Vagina (tissue), 2 donors: ENCODE measurements around the gene ADGRV1. TPM values are rescaled to one million over a fixed set of nuclear protein-coding genes. Genes with fewer than 3 reads are reported as not detected.

ENCODE experiments used
- DNase-seq, 2 donors: peaks; one replicate each; pipeline ENCODE4 v3.0.0-alpha.2; 2017; ENCODE audit errors: extremely low spot score in 2 of 2
- H3K27ac ChIP-seq: fragments of 200-600 bp; sonication (generic); one replicate; pipeline ENCODE4 v1.5.1; 2019
- H3K27me3 ChIP-seq: fragments of 200-600 bp; sonication (generic); one replicate; pipeline ENCODE4 v1.5.1; 2019
- H3K36me3 ChIP-seq, 2 donors: fragments of 200-600 bp; sonication (generic); one replicate each; pipeline ENCODE4 v1.5.1; 2017 to 2019
- H3K4me1 ChIP-seq: fragments of 200-600 bp; sonication (generic); one replicate; pipeline ENCODE4 v1.5.1; 2019
- H3K4me3 ChIP-seq, 2 donors: fragments of 200-600 bp; sonication (generic); 1 replicate in 1 of 2; 2 replicates in 1 of 2; pipeline ENCODE4 v1.5.1; 2016 to 2019
- H3K9me3 ChIP-seq: fragments of 200-600 bp; sonication (generic); one replicate; pipeline ENCODE4 v1.5.1; 2019
- POLR2A ChIP-seq, 2 donors: fragments of 450-650 bp; IDR thresholded peaks; one replicate each; pipeline ENCODE4 v1.6.1; 2017; ENCODE audit warnings: antibody characterized with exemption in 2 of 2, mild to moderate bottlenecking in 2 of 2, moderate library complexity in 2 of 2
- POLR2AphosphoS5 ChIP-seq, 2 donors: sonication (generic); formaldehyde crosslinking; IDR thresholded peaks; one replicate each; pipeline ENCODE4 v1.9.0; 2017; ENCODE audit warnings: antibody characterized with exemption in 2 of 2, mild to moderate bottlenecking in 2 of 2, low read depth in 1 of 2; ENCODE audit not compliant: insufficient read depth in 1 of 2
- intact Hi-C: fragments of 100-400 bp; cut with DNase I; formaldehyde crosslinking; loops from one replicate; pipeline ENCODE4 v1.15.1; 2023
- total RNA-seq: library from RNA; depleted of rRNA; stranded (reverse); fragments of >200 nt; gene quantifications from one replicate; pipeline ENCODE4 v1.2.3, GENCODE V29; 2016
- TF ChIP-seq, protein P1 (sequence below), 3 experiments: fragments of 450-650 bp in 2 of 3; fragments of 200-600 bp in 1 of 3; sonication (generic) in 1 of 3; IDR thresholded peaks; one replicate each; pipeline ENCODE4 v1.5.1; 2017 to 2019; ENCODE audit warnings: antibody characterized with exemption in 3 of 3, mild to moderate bottlenecking in 2 of 3, moderate library complexity in 2 of 3

The ADGRV1 gene
- total RNA-seq, 1 donor from 2014 or later, result 10.6 TPM

DNA sequence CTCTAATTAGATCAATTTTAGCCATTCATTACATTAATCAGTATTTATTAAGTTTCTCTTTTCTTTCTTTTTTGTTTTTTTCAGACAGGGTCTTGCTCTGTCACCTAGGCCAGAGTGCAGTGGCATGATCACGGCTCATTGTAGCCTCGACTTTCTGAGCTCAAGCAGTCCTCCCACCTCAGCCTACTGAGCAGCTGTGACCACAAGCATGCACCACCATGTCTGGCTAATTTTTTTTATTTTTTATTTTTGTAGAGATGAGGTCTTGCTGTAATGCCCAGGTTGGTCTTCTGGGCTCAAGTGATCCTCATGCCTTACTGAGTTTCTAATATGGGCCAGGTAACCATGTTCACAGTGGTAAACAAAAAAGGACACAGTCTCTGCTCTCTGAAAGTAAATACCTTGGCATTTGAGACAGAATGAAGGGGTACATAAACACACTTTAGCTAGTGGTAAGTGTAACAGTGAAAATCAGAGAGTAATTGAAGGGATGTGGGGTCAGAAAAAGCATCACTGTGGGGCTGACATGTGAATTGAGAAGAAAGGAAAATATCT is 336.3 kb downstream of the ADGRV1 start:
- no peak for DNase-seq
- TF ChIP-seq POLR2AphosphoS5 (IDR thresholded peaks at IDR 0.05; ENCODE audit: insufficient read depth in 1 of 2, low read depth in 1 of 2) (no peak), POLR2A (IDR thresholded peaks at IDR 0.05) (no peak)
- TF ChIP-seq, protein P1, sequence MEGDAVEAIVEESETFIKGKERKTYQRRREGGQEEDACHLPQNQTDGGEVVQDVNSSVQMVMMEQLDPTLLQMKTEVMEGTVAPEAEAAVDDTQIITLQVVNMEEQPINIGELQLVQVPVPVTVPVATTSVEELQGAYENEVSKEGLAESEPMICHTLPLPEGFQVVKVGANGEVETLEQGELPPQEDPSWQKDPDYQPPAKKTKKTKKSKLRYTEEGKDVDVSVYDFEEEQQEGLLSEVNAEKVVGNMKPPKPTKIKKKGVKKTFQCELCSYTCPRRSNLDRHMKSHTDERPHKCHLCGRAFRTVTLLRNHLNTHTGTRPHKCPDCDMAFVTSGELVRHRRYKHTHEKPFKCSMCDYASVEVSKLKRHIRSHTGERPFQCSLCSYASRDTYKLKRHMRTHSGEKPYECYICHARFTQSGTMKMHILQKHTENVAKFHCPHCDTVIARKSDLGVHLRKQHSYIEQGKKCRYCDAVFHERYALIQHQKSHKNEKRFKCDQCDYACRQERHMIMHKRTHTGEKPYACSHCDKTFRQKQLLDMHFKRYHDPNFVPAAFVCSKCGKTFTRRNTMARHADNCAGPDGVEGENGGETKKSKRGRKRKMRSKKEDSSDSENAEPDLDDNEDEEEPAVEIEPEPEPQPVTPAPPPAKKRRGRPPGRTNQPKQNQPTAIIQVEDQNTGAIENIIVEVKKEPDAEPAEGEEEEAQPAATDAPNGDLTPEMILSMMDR (IDR thresholded peaks at IDR 0.05), result no peak
- intact Hi-C loops, result no loop called here

DNA sequence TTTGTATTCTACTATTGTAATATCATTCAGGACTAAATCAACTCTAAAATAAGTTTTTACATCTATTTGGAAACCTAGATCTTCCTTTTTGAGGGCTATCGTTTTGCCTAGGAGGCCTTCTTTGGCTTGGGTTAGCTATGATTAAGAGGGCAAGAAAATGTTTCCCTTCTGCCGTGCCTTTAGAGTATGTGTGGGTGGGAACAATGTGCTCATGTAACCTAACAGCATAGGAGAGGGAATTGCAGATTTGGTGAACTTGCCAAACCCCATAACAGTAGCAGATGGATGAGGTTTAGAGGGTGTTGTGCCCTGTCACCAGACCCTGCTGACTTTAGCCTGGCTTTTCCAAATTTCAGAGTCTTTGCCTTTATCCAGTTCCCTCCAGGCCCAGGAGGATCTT is 339.0 kb downstream of the ADGRV1 start:
- intact Hi-C loops, result no loop called here
- H3K9me3 ChIP-seq, result no peaks in the 10 kb centered on the region
- H3K27ac ChIP-seq, result no peak overlapping the region
- DNase-seq, result no peak
- no peak overlapping the region for H3K4me3 ChIP-seq
- no peak for TF ChIP-seq POLR2A (IDR thresholded peaks at IDR 0.05)
- TF ChIP-seq POLR2AphosphoS5 (IDR thresholded peaks at IDR 0.05; ENCODE audit: insufficient read depth in 1 of 2, low read depth in 1 of 2), result no peak
- TF ChIP-seq, protein P1 (IDR thresholded peaks at IDR 0.05), result no peak
- H3K4me1 ChIP-seq, result peaks cover 15% of the 10 kb centered on the region
- no peaks in the 10 kb centered on the region for H3K36me3 ChIP-seq
- H3K27me3 ChIP-seq, result no peaks in the 10 kb centered on the region

More for the DNA sequence above, 336.3 kb downstream of the ADGRV1 start:
- Histone ChIP-seq H3K9me3 (no peaks in the 10 kb centered on the region), H3K4me1 (peaks cover 15% of the 10 kb centered on the region), H3K4me3 (no peak overlapping the region), H3K27ac (no peak overlapping the region), H3K27me3 (no peaks in the 10 kb centered on the region), H3K36me3 (no peaks in the 10 kb centered on the region)

DNA sequence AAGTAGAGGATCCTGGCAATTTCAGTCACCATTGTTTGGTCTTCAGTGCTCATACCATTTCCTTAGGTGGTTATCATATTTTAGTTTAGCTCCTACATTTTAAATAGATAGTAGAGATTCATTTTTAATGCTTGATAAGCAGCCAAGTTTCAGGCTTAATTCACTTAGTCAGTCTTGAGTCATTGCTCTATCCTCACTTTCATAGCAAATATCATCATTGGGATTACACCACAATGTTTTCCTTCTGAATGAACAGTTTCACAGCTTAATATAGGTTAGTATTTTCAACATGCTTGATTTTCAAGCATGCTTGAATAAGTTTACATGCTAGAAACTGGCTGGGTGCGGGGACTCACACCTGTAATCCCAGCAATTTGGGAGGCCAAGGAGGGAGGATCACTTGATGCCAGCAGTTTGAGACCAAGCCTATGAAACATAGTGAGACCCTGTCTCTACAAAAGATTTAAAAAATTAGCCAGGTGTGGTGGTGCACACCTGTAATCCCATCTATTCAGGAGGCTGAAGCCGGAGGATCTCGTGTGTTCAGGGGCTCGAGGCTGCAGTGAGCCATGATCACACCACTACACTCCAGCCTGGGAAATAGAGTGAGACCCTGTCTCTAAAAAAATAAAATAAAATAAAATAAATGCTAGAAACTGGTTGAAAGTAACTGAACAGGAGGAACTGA is 339.9 kb downstream of the ADGRV1 start:
- Histone ChIP-seq H3K9me3 (no peaks in the 10 kb centered on the region), H3K36me3 (no peaks in the 10 kb centered on the region), H3K27me3 (no peaks in the 10 kb centered on the region), H3K4me3 (no peak overlapping the region), H3K4me1 (peaks cover 10% of the 10 kb centered on the region), H3K27ac (no peak overlapping the region)
- intact Hi-C loops, result no loop called here
- no peak for DNase-seq
- TF ChIP-seq POLR2A (IDR thresholded peaks at IDR 0.05) (no peak), POLR2AphosphoS5 (IDR thresholded peaks at IDR 0.05; ENCODE audit: insufficient read depth in 1 of 2, low read depth in 1 of 2) (no peak)
- TF ChIP-seq, protein P1 (IDR thresholded peaks at IDR 0.05), result no peak

DNA sequence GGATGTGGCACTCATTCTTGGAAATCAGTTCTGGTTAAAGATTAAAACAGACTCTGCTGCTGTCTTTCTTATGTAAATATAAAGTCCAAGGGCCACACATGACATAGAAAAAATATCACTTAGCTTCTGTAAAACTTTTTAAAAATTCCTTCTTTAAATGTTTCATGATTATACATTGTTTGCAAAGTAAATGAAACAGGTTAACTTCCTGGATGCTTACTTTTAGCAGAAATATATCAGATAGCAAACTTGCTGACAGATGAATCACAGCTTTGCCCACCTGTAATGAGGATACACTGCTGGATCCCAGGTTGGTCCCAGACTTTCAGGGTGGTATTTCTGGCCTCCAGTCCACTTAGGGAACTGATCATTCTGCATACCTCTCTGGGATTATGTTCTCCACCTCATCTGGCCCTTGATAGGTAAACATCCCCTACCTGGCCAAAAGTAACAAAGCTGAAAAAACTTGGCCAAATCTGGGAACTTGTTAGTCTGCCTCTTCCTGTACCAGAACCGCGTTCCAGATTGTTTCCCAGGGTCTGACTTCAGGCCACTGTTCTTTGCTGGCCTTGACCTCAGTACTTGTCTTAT is 340.5 kb downstream of the ADGRV1 start:
- DNase-seq, result no peak
- Histone ChIP-seq H3K36me3 (no peaks in the 10 kb centered on the region), H3K4me3 (no peak overlapping the region), H3K27me3 (no peaks in the 10 kb centered on the region), H3K4me1 (peaks cover 3% of the 10 kb centered on the region), H3K27ac (no peak overlapping the region), H3K9me3 (no peaks in the 10 kb centered on the region)
- intact Hi-C loops, result no loop called here
- TF ChIP-seq, protein P1 (IDR thresholded peaks at IDR 0.05), result no peak
- TF ChIP-seq POLR2AphosphoS5 (IDR thresholded peaks at IDR 0.05; ENCODE audit: insufficient read depth in 1 of 2, low read depth in 1 of 2) (no peak), POLR2A (IDR thresholded peaks at IDR 0.05) (no peak)

DNA sequence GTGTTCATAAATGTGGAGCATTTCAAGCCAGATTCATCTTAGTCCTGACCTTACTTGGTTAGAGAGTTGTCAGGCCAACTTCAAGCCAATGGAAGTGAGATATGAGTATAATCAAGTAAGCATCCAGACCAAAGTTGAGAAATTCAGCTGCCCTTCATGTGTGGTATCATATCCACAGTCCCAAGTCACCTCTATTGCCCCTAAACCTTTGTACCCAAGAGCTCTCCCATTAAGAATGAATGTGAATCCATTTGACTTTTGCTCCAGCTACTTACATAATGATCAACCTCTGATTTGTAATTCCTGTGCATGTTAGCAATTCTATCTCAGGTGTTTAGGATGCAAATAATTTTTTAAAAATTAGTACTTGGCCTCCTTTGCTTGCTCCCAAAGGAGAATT is 342.7 kb downstream of the ADGRV1 start:
- DNase-seq, result no peak
- no peak overlapping the region for H3K4me3 ChIP-seq

More for the DNA sequence above, 342.7 kb downstream of the ADGRV1 start:
- H3K27ac ChIP-seq, result no peak overlapping the region
- H3K27me3 ChIP-seq, result no peaks in the 10 kb centered on the region
- no peaks in the 10 kb centered on the region for H3K9me3 ChIP-seq
- H3K36me3 ChIP-seq, result no peaks in the 10 kb centered on the region
- intact Hi-C loops, result no loop called here
- H3K4me1 ChIP-seq, result no peaks in the 10 kb centered on the region
- TF ChIP-seq POLR2AphosphoS5 (IDR thresholded peaks at IDR 0.05; ENCODE audit: insufficient read depth in 1 of 2, low read depth in 1 of 2) (no peak), POLR2A (IDR thresholded peaks at IDR 0.05) (no peak)
- TF ChIP-seq, protein P1 (IDR thresholded peaks at IDR 0.05), result no peak
